ENCODE results near the gene ABCF3.

Gene ABCF3

GRCh38 chr3:184164648-184165330 is 21.2 kb upstream of the ABCF3 start:
- Histone ChIP-seq H3K9ac (ENCODE audit: insufficient read length) (no peak overlapping the region), H3K9me3 (ENCODE audit: low read depth, low read length) (no peaks in the 10 kb centered on the region), H3K4me3 (no peak overlapping the region), H3K36me3 (ENCODE audit: insufficient read depth, low read length) (peaks cover 62% of the 10 kb centered on the region), H3K27ac (no peak overlapping the region)
- no peak for DNase-seq (ENCODE audit: low read depth, low spot score)
- TF ChIP-seq FOXP2 (optimal IDR thresholded peaks at IDR 0.05; ENCODE audit: control extremely low read depth, extremely low read length, insufficient read depth) = no peak
- no peak for TF ChIP-seq POLR2AphosphoS5 (IDR thresholded peaks at IDR 0.05; ENCODE audit: borderline replicate concordance, low read depth, low read length)
- no peak for TF ChIP-seq EZH2 (IDR thresholded peaks at IDR 0.05)

GRCh38 chr3:184165543-184165942 is 20.5 kb upstream of the ABCF3 start:
- H3K9ac ChIP-seq (ENCODE audit: insufficient read length) = no peak overlapping the region
- no peak for DNase-seq (ENCODE audit: low read depth, low spot score)
- no peak overlapping the region for H3K4me3 ChIP-seq
- H3K36me3 ChIP-seq (ENCODE audit: insufficient read depth, low read length) = peaks cover 68% of the 10 kb centered on the region
- no peaks in the 10 kb centered on the region for H3K9me3 ChIP-seq (ENCODE audit: low read depth, low read length)
- no peak overlapping the region for H3K27ac ChIP-seq
- TF ChIP-seq FOXP2 (optimal IDR thresholded peaks at IDR 0.05; ENCODE audit: control extremely low read depth, extremely low read length, insufficient read depth) (no peak), POLR2AphosphoS5 (IDR thresholded peaks at IDR 0.05; ENCODE audit: borderline replicate concordance, low read depth, low read length) (no peak), EZH2 (IDR thresholded peaks at IDR 0.05) (no peak)

GRCh38 chr3:184166671-184167070 is 19.3 kb upstream of the ABCF3 start:
- H3K36me3 ChIP-seq (ENCODE audit: insufficient read depth, low read length) = peaks cover 76% of the 10 kb centered on the region

GRCh38 chr3:184167786-184168185 is 18.2 kb upstream of the ABCF3 start:
- Histone ChIP-seq H3K4me3 (no peak overlapping the region), H3K36me3 (ENCODE audit: insufficient read depth, low read length) (peaks cover 77% of the 10 kb centered on the region), H3K9ac (ENCODE audit: insufficient read length) (no peak overlapping the region), H3K9me3 (ENCODE audit: low read depth, low read length) (no peaks in the 10 kb centered on the region), H3K27ac (no peak overlapping the region)
- DNase-seq (ENCODE audit: low read depth, low spot score) = no peak
- no peak for TF ChIP-seq POLR2AphosphoS5 (IDR thresholded peaks at IDR 0.05; ENCODE audit: borderline replicate concordance, low read depth, low read length)
- TF ChIP-seq EZH2 (IDR thresholded peaks at IDR 0.05) = no peak
- no peak for TF ChIP-seq FOXP2 (optimal IDR thresholded peaks at IDR 0.05; ENCODE audit: control extremely low read depth, extremely low read length, insufficient read depth)

More at GRCh38 chr3:184166671-184167070, 19.3 kb upstream of the ABCF3 start:
- Histone ChIP-seq H3K9me3 (ENCODE audit: low read depth, low read length) (no peaks in the 10 kb centered on the region), H3K27ac (no peak overlapping the region), H3K9ac (ENCODE audit: insufficient read length) (no peak overlapping the region), H3K4me3 (no peak overlapping the region)
- TF ChIP-seq FOXP2 (optimal IDR thresholded peaks at IDR 0.05; ENCODE audit: control extremely low read depth, extremely low read length, insufficient read depth) = no peak
- no peak for TF ChIP-seq POLR2AphosphoS5 (IDR thresholded peaks at IDR 0.05; ENCODE audit: borderline replicate concordance, low read depth, low read length)
- TF ChIP-seq EZH2 (IDR thresholded peaks at IDR 0.05) = no peak
- no peak for DNase-seq (ENCODE audit: low read depth, low spot score)

- H3K4me3 ChIP-seq = no peak overlapping the region
- DNase-seq (ENCODE audit: low read depth, low spot score) = no peak
- no peak overlapping the region for H3K27ac ChIP-seq
- TF ChIP-seq EZH2 (IDR thresholded peaks at IDR 0.05) (no peak), POLR2AphosphoS5 (IDR thresholded peaks at IDR 0.05; ENCODE audit: borderline replicate concordance, low read depth, low read length) (no peak), FOXP2 (optimal IDR thresholded peaks at IDR 0.05; ENCODE audit: control extremely low read depth, extremely low read length, insufficient read depth) (no peak)
- peaks cover 72% of the 10 kb centered on the region for H3K36me3 ChIP-seq (ENCODE audit: insufficient read depth, low read length)
- no peaks in the 10 kb centered on the region for H3K9me3 ChIP-seq (ENCODE audit: low read depth, low read length)
- H3K9ac ChIP-seq (ENCODE audit: insufficient read length) = no peak overlapping the region
Observed at GRCh38 chr3:184168363-184169120, 17.5 kb upstream of the ABCF3 start.

- no peak for TF ChIP-seq POLR2AphosphoS5 (IDR thresholded peaks at IDR 0.05; ENCODE audit: borderline replicate concordance, low read depth, low read length)
- TF ChIP-seq EZH2 (IDR thresholded peaks at IDR 0.05) = no peak
- TF ChIP-seq FOXP2 (optimal IDR thresholded peaks at IDR 0.05; ENCODE audit: control extremely low read depth, extremely low read length, insufficient read depth) = no peak
- Histone ChIP-seq H3K27ac (no peak overlapping the region), H3K9me3 (ENCODE audit: low read depth, low read length) (no peaks in the 10 kb centered on the region), H3K4me3 (no peak overlapping the region), H3K9ac (ENCODE audit: insufficient read length) (no peak overlapping the region), H3K36me3 (ENCODE audit: insufficient read depth, low read length) (peaks cover 56% of the 10 kb centered on the region)
- no peak for DNase-seq (ENCODE audit: low read depth, low spot score)
Observed at GRCh38 chr3:184169896-184170875, 15.8 kb upstream of the ABCF3 start.

- H3K9ac ChIP-seq (ENCODE audit: insufficient read length) = no peak overlapping the region
- TF ChIP-seq EZH2 (IDR thresholded peaks at IDR 0.05) (no peak), FOXP2 (optimal IDR thresholded peaks at IDR 0.05; ENCODE audit: control extremely low read depth, extremely low read length, insufficient read depth) (no peak), POLR2AphosphoS5 (IDR thresholded peaks at IDR 0.05; ENCODE audit: borderline replicate concordance, low read depth, low read length) (no peak)
- no peak for DNase-seq (ENCODE audit: low read depth, low spot score)
- no peak overlapping the region for H3K4me3 ChIP-seq
- peaks cover 44% of the 10 kb centered on the region for H3K36me3 ChIP-seq (ENCODE audit: insufficient read depth, low read length)
- H3K27ac ChIP-seq = no peak overlapping the region
- no peaks in the 10 kb centered on the region for H3K9me3 ChIP-seq (ENCODE audit: low read depth, low read length)
Observed at GRCh38 chr3:184171562-184171961, 14.4 kb upstream of the ABCF3 start.

Measured in SK-N-MC (cell line).